Prostate gland (tissue), 2 donors: ENCODE results near the gene MBP.

Experiments used
- CTCF ChIP-seq, 4 experiments: fragments of 200-600 bp in 2 of 4; fragments of 450-650 bp in 2 of 4; sonication (generic) in 2 of 4; IDR thresholded peaks; 1 replicate in 3 of 4; 2 replicates in 1 of 4; pipeline ENCODE4 v1.5.1; 2016 to 2019; ENCODE audit warnings: antibody characterized with exemption in 4 of 4, mild to moderate bottlenecking in 2 of 4, moderate library complexity in 2 of 4
- POLR2A ChIP-seq: fragments of 450-650 bp; IDR thresholded peaks from one replicate; pipeline ENCODE4 v1.6.1; 2016; ENCODE audit warnings: antibody characterized with exemption, mild to moderate bottlenecking

GRCh38 chr18:77135339-77136075 lies 2.9 kb upstream of the MBP start:
- TF ChIP-seq CTCF (IDR thresholded peaks at IDR 0.05) (no peak), POLR2A (no peak)
